A673 (cell line): ENCODE results near the gene SECISBP2. TPM values are rescaled to one million over a fixed set of nuclear protein-coding genes. Genes with fewer than 3 reads are reported as not detected.

ENCODE experiments used
- BruUV-seq: library from RNA; stranded (reverse); fragments of 400-500 nt; replicated peaks from 2 replicates; lab custom pipeline; 2021; lab: Mats Ljungman, UMichigan
- CTCF ChIA-PET: fragments of 300-600 bp; sonication (Branson Sonifier 250); formaldehyde crosslinking; loops from one replicate; lab custom pipeline; 2022; ENCODE audit warnings: antibody characterized with exemption; lab: Charles Lee
- POLR2A ChIA-PET: fragments of 300-600 bp; sonication (Branson Sonifier 250); formaldehyde crosslinking; loops from one replicate; lab custom pipeline; 2022; ENCODE audit warnings: antibody characterized with exemption; ENCODE audit not compliant: low non-redundant PET; lab: Charles Lee
- DNase-seq: peaks from one replicate; pipeline ENCODE4 v3.0.0-alpha.2; 2015; ENCODE audit warnings: low spot score
- H3K27ac ChIP-seq: fragments of 200-600 bp; sonication (generic); 2 replicates; pipeline ENCODE4 v1.5.1; 2016; ENCODE audit warnings: mixed run types, low read depth, mild to moderate bottlenecking, mixed read lengths, antibody characterized with exemption, low read length; ENCODE audit not compliant: poor library complexity, severe bottlenecking
- H3K27me3 ChIP-seq: fragments of 200-600 bp; sonication (generic); replicated peaks from 2 replicates; pipeline ENCODE4 v1.6.1; 2017; ENCODE audit warnings: mixed run types, low read depth, mild to moderate bottlenecking, mixed read lengths, antibody characterized with exemption, low read length; ENCODE audit not compliant: insufficient read depth, poor library complexity
- H3K36me3 ChIP-seq: fragments of 200-600 bp; sonication (generic); 2 replicates; pipeline ENCODE4 v1.6.1; 2016; ENCODE audit warnings: mixed run types, mild to moderate bottlenecking, mixed read lengths, antibody characterized with exemption, low read length; ENCODE audit not compliant: insufficient read depth, poor library complexity, severe bottlenecking
- H3K4me1 ChIP-seq: fragments of 200-600 bp; sonication (generic); 2 replicates; pipeline ENCODE4 v1.6.1; 2017; ENCODE audit warnings: mixed run types, mild to moderate bottlenecking, mixed read lengths, antibody characterized with exemption, low read length; ENCODE audit not compliant: insufficient read depth, poor library complexity, severe bottlenecking
- H3K4me3 ChIP-seq: fragments of 200-600 bp; sonication (generic); 2 replicates; pipeline ENCODE4 v1.5.1; 2016; ENCODE audit warnings: low read depth, mixed run types, mild to moderate bottlenecking, mixed read lengths, low read length; ENCODE audit not compliant: poor library complexity, severe bottlenecking
- H3K9me3 ChIP-seq: fragments of 200-600 bp; sonication (generic); 2 replicates; pipeline ENCODE4 v1.6.1; 2016; ENCODE audit warnings: mixed run types, low read depth, mild to moderate bottlenecking, mixed read lengths, antibody characterized with exemption, low read length; ENCODE audit not compliant: poor library complexity, severe bottlenecking
- EZH2 ChIP-seq: fragments of 200-600 bp; sonication (generic); IDR thresholded peaks from 2 replicates; pipeline ENCODE4 v1.6.1; 2017; ENCODE audit warnings: borderline replicate concordance, low read depth, mild to moderate bottlenecking, mixed read lengths, antibody characterized with exemption, low read length; ENCODE audit not compliant: poor library complexity, severe bottlenecking
- intact Hi-C: fragments of 100-400 bp; cut with micrococcal nuclease; formaldehyde crosslinking; loops from one replicate; pipeline ENCODE4 v1.10.0; 2022; ENCODE audit not compliant: unreplicated experiment
- total RNA-seq: library from RNA; stranded (reverse); gene quantifications from 2 replicates; pipeline ENCODE4 v1.2.3, GENCODE V29; 2021
- TF ChIP-seq, protein P1 (sequence below): fragments of 300-800, 200-600 bp; sonication (generic); conservative IDR thresholded peaks from 2 replicates; pipeline ENCODE4 v1.5.1; 2017; ENCODE audit warnings: low read depth, mild to moderate bottlenecking, antibody characterized with exemption, low read length, moderate library complexity, mixed read lengths

The SECISBP2 gene
- total RNA-seq, 1 experiment from 2014 or later, result 44.4 TPM

DNA sequence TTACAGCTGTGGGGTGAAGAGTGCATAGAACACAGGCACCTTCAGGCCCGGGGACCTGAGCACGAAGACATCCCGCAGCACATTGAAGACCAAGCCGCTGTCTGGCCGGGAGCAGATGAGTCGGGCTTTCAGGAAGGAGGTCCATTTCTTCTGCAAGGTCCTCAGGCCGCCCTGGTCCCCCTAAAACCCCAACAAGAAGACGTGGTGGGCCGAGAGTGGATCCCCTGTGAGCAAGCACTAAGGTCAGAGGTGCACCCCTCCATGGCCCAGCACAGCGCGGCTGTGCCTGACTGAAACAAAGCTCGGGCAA lies 70.5 kb downstream of the SECISBP2 start:
- TF ChIP-seq, protein P1, sequence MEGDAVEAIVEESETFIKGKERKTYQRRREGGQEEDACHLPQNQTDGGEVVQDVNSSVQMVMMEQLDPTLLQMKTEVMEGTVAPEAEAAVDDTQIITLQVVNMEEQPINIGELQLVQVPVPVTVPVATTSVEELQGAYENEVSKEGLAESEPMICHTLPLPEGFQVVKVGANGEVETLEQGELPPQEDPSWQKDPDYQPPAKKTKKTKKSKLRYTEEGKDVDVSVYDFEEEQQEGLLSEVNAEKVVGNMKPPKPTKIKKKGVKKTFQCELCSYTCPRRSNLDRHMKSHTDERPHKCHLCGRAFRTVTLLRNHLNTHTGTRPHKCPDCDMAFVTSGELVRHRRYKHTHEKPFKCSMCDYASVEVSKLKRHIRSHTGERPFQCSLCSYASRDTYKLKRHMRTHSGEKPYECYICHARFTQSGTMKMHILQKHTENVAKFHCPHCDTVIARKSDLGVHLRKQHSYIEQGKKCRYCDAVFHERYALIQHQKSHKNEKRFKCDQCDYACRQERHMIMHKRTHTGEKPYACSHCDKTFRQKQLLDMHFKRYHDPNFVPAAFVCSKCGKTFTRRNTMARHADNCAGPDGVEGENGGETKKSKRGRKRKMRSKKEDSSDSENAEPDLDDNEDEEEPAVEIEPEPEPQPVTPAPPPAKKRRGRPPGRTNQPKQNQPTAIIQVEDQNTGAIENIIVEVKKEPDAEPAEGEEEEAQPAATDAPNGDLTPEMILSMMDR, result no peak
- no peak for TF ChIP-seq EZH2
- Histone ChIP-seq H3K4me1 (no peaks in the 10 kb centered on the region), H3K27ac (no peak overlapping the region), H3K9me3 (no peaks in the 10 kb centered on the region), H3K4me3 (no peak overlapping the region), H3K27me3 (no peaks in the 10 kb centered on the region), H3K36me3 (no peaks in the 10 kb centered on the region)
- ChIA-PET POLR2A (no interaction called here), CTCF (no interaction called here)
- BruUV-seq, result no TSS peak
- no peak for DNase-seq
- intact Hi-C loops, result no loop called here

DNA sequence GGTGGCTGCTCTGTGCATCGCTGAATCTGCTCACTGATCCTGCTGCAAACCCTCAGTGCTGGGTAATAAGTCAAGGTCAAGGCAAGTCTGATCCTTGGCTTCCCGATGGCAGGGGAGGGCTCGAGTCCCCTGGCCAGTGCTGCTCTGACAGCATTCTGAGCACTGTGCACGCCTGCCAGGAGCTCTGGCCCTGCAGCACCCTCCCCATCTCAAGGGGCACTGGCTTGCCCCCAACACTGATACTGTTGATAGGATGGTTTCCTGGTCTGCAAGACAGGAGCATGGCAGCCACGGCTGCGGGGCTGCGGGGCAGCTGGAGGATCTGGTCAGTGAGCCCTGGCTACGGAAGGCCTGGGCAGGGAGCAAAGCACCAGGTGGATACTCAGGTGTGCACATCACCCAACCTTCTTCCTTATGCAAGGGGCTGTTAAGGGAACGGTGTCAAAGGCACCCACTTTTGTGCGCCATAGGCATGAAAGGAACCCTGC lies 71.8 kb downstream of the SECISBP2 start:
- POLR2A ChIA-PET, result no interaction called here
- no peak overlapping the region for H3K27ac ChIP-seq
- BruUV-seq, result no TSS peak
- no peaks in the 10 kb centered on the region for H3K27me3 ChIP-seq
- CTCF ChIA-PET, result no interaction called here
- H3K4me3 ChIP-seq, result no peak overlapping the region
- no peaks in the 10 kb centered on the region for H3K36me3 ChIP-seq
- H3K9me3 ChIP-seq, result no peaks in the 10 kb centered on the region
- intact Hi-C loops, result no loop called here
- DNase-seq, result no peak
- no peaks in the 10 kb centered on the region for H3K4me1 ChIP-seq
- no peak for TF ChIP-seq EZH2
- TF ChIP-seq, protein P1, result no peak

DNA sequence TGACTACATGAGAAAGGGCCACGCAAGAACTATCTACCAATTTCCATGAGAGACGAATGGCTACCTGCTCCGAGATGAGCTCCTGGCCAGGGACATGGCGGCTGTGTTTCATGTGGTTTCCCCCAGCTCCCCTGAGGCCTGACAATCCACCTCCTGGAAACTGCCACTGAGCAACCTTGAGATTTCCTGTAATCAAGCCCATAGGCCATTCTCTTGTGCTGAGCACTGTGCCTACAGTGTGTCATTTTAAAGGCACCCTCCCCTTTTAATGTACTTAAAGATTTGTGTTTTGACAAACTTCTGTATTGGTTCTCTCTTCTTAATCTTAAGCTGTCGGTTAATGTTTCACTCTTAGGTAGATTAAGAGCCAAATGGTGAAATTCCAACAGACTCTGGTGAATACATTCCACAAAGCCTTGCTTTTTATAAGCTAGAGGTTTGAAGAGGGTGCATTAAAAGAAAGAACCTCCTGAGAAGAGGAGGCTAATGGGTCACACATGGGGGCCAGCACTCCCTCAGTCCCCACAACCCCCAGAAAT lies 72.3 kb downstream of the SECISBP2 start:
- ChIA-PET CTCF (no interaction called here), POLR2A (no interaction called here)
- H3K27me3 ChIP-seq, result no peaks in the 10 kb centered on the region
- H3K4me1 ChIP-seq, result no peaks in the 10 kb centered on the region
- TF ChIP-seq EZH2, result no peak
- TF ChIP-seq, protein P1, result no peak
- no peaks in the 10 kb centered on the region for H3K36me3 ChIP-seq
- H3K27ac ChIP-seq, result no peak overlapping the region
- H3K4me3 ChIP-seq, result no peak overlapping the region
- BruUV-seq, result no TSS peak
- intact Hi-C loops, result no loop called here
- no peak for DNase-seq
- H3K9me3 ChIP-seq, result no peaks in the 10 kb centered on the region
